ENCODE data around the gene MAP3K19. TPM values are rescaled to one million over a fixed set of nuclear protein-coding genes. Genes with fewer than 3 reads are reported as not detected.

The MAP3K19 gene
- total RNA-seq, 4 donors from 2014 or later: not detected

DNA sequence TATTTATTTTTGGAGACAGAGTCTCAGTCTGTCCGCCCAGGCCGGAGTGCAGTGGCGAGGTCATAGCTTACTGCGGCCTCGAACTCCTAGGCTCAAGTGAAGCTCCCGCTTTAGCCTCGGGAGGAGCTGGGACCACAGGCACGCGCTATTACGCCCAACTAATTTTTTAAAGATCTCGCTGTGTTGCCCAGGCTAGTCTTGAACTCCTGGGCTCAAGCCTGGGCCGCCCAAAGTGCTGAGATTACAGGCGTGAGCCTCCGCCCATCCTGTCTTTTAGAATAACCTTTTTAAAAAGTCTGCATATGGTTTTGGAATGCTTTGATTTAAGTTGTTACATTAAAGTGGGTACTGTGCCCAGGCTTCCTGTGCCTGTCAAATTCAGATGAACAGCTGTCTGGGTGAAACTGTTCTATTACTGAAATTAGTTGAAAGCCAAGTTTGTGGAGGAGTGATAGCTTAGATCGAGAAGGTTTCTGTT, 5.8 kb upstream of the MAP3K19 start:
- Histone ChIP-seq H3K27ac (peak overlapping the region; percentile 77 to 96 (median 90)), H3K27me3 (no peaks in the 10 kb centered on the region), H3K9me3 (no peaks in the 10 kb centered on the region), H3K4me3 (peak overlapping the region; percentile 70 to 79), H3K36me3 (no peaks in the 10 kb centered on the region), H3K4me1 (peaks cover 3 to 51% (median 4%) of the 10 kb centered on the region in 3 donors)
- TF ChIP-seq, protein P1, sequence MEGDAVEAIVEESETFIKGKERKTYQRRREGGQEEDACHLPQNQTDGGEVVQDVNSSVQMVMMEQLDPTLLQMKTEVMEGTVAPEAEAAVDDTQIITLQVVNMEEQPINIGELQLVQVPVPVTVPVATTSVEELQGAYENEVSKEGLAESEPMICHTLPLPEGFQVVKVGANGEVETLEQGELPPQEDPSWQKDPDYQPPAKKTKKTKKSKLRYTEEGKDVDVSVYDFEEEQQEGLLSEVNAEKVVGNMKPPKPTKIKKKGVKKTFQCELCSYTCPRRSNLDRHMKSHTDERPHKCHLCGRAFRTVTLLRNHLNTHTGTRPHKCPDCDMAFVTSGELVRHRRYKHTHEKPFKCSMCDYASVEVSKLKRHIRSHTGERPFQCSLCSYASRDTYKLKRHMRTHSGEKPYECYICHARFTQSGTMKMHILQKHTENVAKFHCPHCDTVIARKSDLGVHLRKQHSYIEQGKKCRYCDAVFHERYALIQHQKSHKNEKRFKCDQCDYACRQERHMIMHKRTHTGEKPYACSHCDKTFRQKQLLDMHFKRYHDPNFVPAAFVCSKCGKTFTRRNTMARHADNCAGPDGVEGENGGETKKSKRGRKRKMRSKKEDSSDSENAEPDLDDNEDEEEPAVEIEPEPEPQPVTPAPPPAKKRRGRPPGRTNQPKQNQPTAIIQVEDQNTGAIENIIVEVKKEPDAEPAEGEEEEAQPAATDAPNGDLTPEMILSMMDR (IDR thresholded peaks at IDR 0.05): no peak
- TF ChIP-seq POLR2AphosphoS5 (IDR thresholded peaks at IDR 0.05) (no peak), EP300 (IDR thresholded peaks at IDR 0.05) (no peak), POLR2A (IDR thresholded peaks at IDR 0.05) (no peak)
- peak; percentile 8 for ATAC-seq
- 6% methylated on average over 9 to 15 of the region's 15 CpGs for WGBS, 2 donors (ENCODE audit: low coverage in 1 of 2)

DNA sequence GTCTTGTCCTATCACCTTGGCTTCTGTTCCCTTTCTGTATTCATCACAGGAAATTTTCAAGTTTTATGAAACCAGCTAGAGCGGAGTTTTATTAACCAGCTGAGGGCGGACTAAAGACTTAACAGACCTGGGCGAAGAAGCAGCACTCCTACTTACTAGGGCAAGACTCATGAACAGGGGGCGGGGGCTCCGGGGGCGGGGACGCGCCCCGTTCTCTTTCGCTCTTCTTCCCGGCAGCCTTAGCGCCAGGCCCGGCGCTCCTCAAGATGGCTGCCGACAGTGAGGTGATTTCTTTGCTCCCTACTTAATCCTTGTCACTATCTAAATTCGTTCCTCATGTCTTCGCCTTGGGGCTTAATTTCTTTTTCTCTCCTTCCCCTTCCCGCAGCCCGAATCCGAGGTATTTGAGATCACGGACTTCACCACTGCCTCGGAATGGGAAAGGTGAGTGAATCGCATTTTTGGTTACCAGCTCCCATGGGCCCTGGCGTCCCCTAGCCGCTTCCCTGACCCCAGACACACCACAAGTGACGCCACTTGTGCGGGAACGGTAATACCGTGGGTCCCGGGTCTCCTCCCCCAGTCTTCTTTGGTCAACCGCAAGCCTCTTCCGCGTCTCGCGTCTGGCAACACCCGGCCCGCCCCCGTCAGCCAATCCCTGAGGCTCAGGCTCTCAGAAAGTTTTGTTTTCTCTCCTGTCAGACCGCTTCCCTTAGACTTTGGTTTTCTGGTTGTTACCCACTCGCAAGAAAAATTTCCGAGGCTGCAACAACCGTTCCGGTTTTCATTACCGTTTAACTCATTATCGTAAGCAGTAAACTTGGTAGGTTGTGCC, 5.0 kb upstream of the MAP3K19 start, which contains the start of gene RAB3GAP1:
Gene RAB3GAP1, plus strand, starts transcription at position 251 of the 835 bp plus-strand sequence. Its CDS starts 16 bp downstream, at position 267.
- Histone ChIP-seq H3K9me3 (no peaks in the 10 kb centered on the region), H3K36me3 (no peaks in the 10 kb centered on the region), H3K4me3 (peak within 1 kb of the TSS; percentile 70 to 79), H3K27me3 (no peaks in the 10 kb centered on the region), H3K27ac (peak within 1 kb of the TSS; percentile 77 to 96 (median 90)), H3K4me1 (peaks cover 3 to 48% (median 4%) of the 10 kb centered on the region in 3 donors)
- 0 to 2% methylated on average over 12 to 30 of the region's 45 CpGs for WGBS, 2 donors (ENCODE audit: low coverage in 1 of 2)
- TF ChIP-seq POLR2A (IDR thresholded peaks at IDR 0.05) (peak; percentile 32 to 57), EP300 (IDR thresholded peaks at IDR 0.05) (no peak), POLR2AphosphoS5 (IDR thresholded peaks at IDR 0.05) (peak; percentile 65)
- TF ChIP-seq, protein P1 (IDR thresholded peaks at IDR 0.05): no peak
- peak; percentile 92 for ATAC-seq

DNA sequence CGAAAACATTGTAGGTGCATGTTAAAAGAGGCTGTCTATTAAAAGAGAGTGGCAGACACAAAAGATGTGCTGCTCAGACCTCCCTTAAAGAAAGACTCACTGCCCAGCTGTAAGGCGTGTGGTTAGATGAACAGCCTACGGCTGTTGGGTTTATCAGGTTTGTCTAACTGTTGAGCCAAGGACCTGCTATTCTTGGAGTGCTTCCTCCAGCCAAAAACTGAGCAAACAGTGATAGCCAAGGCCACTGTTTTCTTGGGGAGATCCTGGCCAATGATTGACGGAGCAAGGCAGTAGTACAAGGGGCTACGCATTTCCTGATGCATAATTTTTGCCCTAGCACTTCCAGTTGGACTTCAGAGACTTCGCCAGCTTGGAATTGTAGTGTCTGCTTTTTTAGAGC, 3.4 kb upstream of the MAP3K19 start:
- H3K27ac ChIP-seq: no peak overlapping the region
- ATAC-seq: no peak
- 85 to 90% methylated on average over 5 to 6 of the region's 6 CpGs for WGBS, 2 donors (ENCODE audit: low coverage in 1 of 2)
- no peaks in the 10 kb centered on the region for H3K36me3 ChIP-seq
- H3K9me3 ChIP-seq: no peaks in the 10 kb centered on the region
- H3K4me3 ChIP-seq: no peak overlapping the region
- TF ChIP-seq POLR2A (IDR thresholded peaks at IDR 0.05) (no peak), POLR2AphosphoS5 (IDR thresholded peaks at IDR 0.05) (no peak), EP300 (IDR thresholded peaks at IDR 0.05) (no peak)
- TF ChIP-seq, protein P1 (IDR thresholded peaks at IDR 0.05): no peak
- no peaks in the 10 kb centered on the region for H3K27me3 ChIP-seq
- peaks cover 3 to 33% (median 4%) of the 10 kb centered on the region in 3 donors for H3K4me1 ChIP-seq

DNA sequence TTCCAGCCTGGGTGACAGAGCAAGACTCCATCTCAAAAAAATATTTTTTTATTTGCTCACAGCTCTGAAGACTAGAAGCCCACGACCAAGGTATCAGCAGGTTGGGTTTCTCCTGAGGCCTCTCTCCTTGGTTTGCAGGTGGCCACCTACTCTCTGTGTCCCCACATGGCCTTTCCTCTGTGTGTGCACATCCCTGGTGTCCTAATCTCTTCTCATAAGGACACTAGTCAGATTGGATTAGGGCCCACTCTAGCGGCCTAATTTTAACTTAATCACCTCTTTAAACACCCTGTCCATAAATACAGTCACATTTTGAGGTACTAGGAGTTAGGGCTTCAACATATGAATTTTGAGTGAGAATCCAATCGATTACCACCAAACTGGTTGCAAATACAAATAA, 2.9 kb upstream of the MAP3K19 start:
- H3K27ac ChIP-seq: no peak overlapping the region
- no peaks in the 10 kb centered on the region for H3K9me3 ChIP-seq
- no peaks in the 10 kb centered on the region for H3K36me3 ChIP-seq
- WGBS, 2 donors (ENCODE audit: low coverage in 1 of 2): 69 to 81% methylated on average over 2 to 3 of the region's 3 CpGs
- ATAC-seq: no peak
- TF ChIP-seq POLR2AphosphoS5 (IDR thresholded peaks at IDR 0.05): no peak
- no peak for TF ChIP-seq POLR2A (IDR thresholded peaks at IDR 0.05)
- TF ChIP-seq EP300 (IDR thresholded peaks at IDR 0.05): no peak
- TF ChIP-seq, protein P1 (IDR thresholded peaks at IDR 0.05): no peak
- no peak overlapping the region for H3K4me3 ChIP-seq
- no peaks in the 10 kb centered on the region for H3K27me3 ChIP-seq
- peaks cover 3 to 29% (median 4%) of the 10 kb centered on the region in 3 donors for H3K4me1 ChIP-seq
